GM23338 (cell line): Measurements from ENCODE around the gene SPDYE3. TPM values are rescaled to one million over a fixed set of nuclear protein-coding genes. Genes with fewer than 3 reads are reported as not detected.
"Not testable (repeated sequence)": the region's sequence is repeated elsewhere in the genome, so short reads cannot be mapped to it uniquely, and the experiment has no call there.

ENCODE experiments used
- ATAC-seq: fragments of 200-7000 bp; cut with Tn5 transposase; 3 replicates; pipeline ENCODE4 v1.9.1; 2020
- DNase-seq: peaks from one replicate; pipeline ENCODE4 v3.0.0-alpha.2; 2015; ENCODE audit warnings: low spot score
- H2AFZ ChIP-seq: fragments of 200-600 bp; sonication (generic); 2 replicates; pipeline ENCODE4 v1.8.0; 2016; ENCODE audit warnings: antibody characterized with exemption, mild to moderate bottlenecking, moderate library complexity
- H3F3A ChIP-seq: fragments of 200-600 bp; sonication (generic); replicated peaks from 2 replicates; pipeline ENCODE4 v1.8.0; 2017; ENCODE audit warnings: antibody characterized with exemption, mixed run types, low read depth
- H3K27ac ChIP-seq: fragments of 200-600 bp; sonication (generic); 2 replicates; pipeline ENCODE4 v1.6.1; 2016; ENCODE audit warnings: low read depth
- H3K27me3 ChIP-seq: fragments of 200-600 bp; sonication (generic); 2 replicates; pipeline ENCODE4 v1.8.0; 2016; ENCODE audit warnings: mild to moderate bottlenecking, mixed run types, moderate library complexity; ENCODE audit not compliant: insufficient read depth
- H3K36me3 ChIP-seq: fragments of 200-600 bp; sonication (generic); 2 replicates; pipeline ENCODE4 v1.8.0; 2016; ENCODE audit warnings: mild to moderate bottlenecking; ENCODE audit not compliant: insufficient read depth
- H3K4me1 ChIP-seq: fragments of 200-600 bp; sonication (generic); 2 replicates; pipeline ENCODE4 v1.8.0; 2016; ENCODE audit warnings: mild to moderate bottlenecking, moderate library complexity; ENCODE audit not compliant: insufficient read depth
- H3K4me2 ChIP-seq: fragments of 200-600 bp; sonication (generic); 2 replicates; pipeline ENCODE4 v1.7.1; 2017; ENCODE audit warnings: mixed run types
- H3K4me3 ChIP-seq: fragments of 200-600 bp; sonication (generic); 2 replicates; pipeline ENCODE4 v1.6.1; 2016; ENCODE audit warnings: mixed run types
- H3K79me2 ChIP-seq: fragments of 200-600 bp; sonication (generic); replicated peaks from 2 replicates; pipeline ENCODE4 v1.8.0; 2017; ENCODE audit warnings: mild to moderate bottlenecking; ENCODE audit not compliant: insufficient read depth
- H3K9me2 ChIP-seq: fragments of 200-600 bp; sonication (generic); 2 replicates; pipeline ENCODE4 v1.8.0; 2017; ENCODE audit not compliant: insufficient read depth
- H4K20me1 ChIP-seq: fragments of 200-600 bp; sonication (generic); replicated peaks from 2 replicates; pipeline ENCODE4 v1.8.0; 2017; ENCODE audit warnings: mild to moderate bottlenecking; ENCODE audit not compliant: insufficient read depth
- H3K27ac Mint-ChIP-seq: 2 replicates; pipeline ENCODE4 v1.8.0; 2020; ENCODE audit warnings: inconsistent platforms, mild to moderate bottlenecking, moderate library complexity, mixed read lengths
- H3K27me3 Mint-ChIP-seq: 3 replicates; pipeline ENCODE4 v1.8.0; 2022; ENCODE audit warnings: low read depth, mild to moderate bottlenecking, moderate library complexity, mixed read lengths, inconsistent platforms; ENCODE audit not compliant: insufficient read depth, poor library complexity
- H3K36me3 Mint-ChIP-seq: 3 replicates; pipeline ENCODE4 v1.8.0; 2021; ENCODE audit warnings: low read depth, mild to moderate bottlenecking, inconsistent platforms, moderate library complexity, mixed read lengths
- H3K4me1 Mint-ChIP-seq: 3 replicates; pipeline ENCODE4 v1.8.0; 2020; ENCODE audit warnings: mild to moderate bottlenecking, inconsistent platforms, mixed read lengths
- H3K4me3 Mint-ChIP-seq: 3 replicates; pipeline ENCODE4 v1.8.0; 2021; ENCODE audit warnings: moderate library complexity, mild to moderate bottlenecking, inconsistent platforms, mixed read lengths
- H3K9me3 Mint-ChIP-seq: 3 replicates; pipeline ENCODE4 v1.8.0; 2020; ENCODE audit warnings: moderate library complexity, mild to moderate bottlenecking, inconsistent platforms, mixed read lengths
- EZH2 ChIP-seq: fragments of 200-600 bp; sonication (generic); IDR thresholded peaks from one replicate; pipeline ENCODE4 v1.8.0; 2017; ENCODE audit warnings: antibody characterized with exemption, mild to moderate bottlenecking, low read depth; ENCODE audit not compliant: unreplicated experiment
- EZH2phosphoT487 ChIP-seq: fragments of 200-600 bp; sonication (generic); IDR thresholded peaks from one replicate; pipeline ENCODE4 v1.8.1; 2018; ENCODE audit warnings: antibody characterized with exemption; ENCODE audit not compliant: unreplicated experiment
- POLR2AphosphoS5 ChIP-seq: IDR thresholded peaks from 2 replicates; pipeline ENCODE4 v1.6.1; 2016; ENCODE audit warnings: antibody characterized with exemption, low read depth
- STAT1 ChIP-seq: IDR thresholded peaks from one replicate; pipeline ENCODE4 v1.6.1; 2016; ENCODE audit warnings: antibody characterized with exemption; ENCODE audit not compliant: unreplicated experiment
- ZNF114 ChIP-seq: fragments of 250-450 bp; sonication (Bioruptor Pico); IDR thresholded peaks from 2 replicates; pipeline ENCODE4 v1.5.0; 2020; ENCODE audit warnings: mild to moderate bottlenecking, moderate library complexity
- ZNF331 ChIP-seq: fragments of 250-450 bp; sonication (Bioruptor Pico); IDR thresholded peaks from 2 replicates; pipeline ENCODE4 v1.5.0; 2020; ENCODE audit warnings: low read depth, mild to moderate bottlenecking, moderate library complexity
- polyA plus RNA-seq: library from polyadenylated mRNA; unstranded; fragments of >200 nt; fragmentation: Nextera tagmentation; extraction: Ambion mirVana; gene quantifications from 2 replicates; pipeline ENCODE4 v1.2.1, GENCODE V29; 2016
- total RNA-seq: library from RNA; depleted of rRNA; stranded (reverse); fragments of >200 nt; shearing (Covaris generic); gene quantifications from 2 replicates; pipeline ENCODE4 v1.2.3, GENCODE V29; 2014
- TF ChIP-seq, protein P1 (sequence below): fragments of 250-450 bp; sonication (Bioruptor Pico); IDR thresholded peaks from 2 replicates; pipeline ENCODE4 v1.5.0; 2020; ENCODE audit warnings: mild to moderate bottlenecking, moderate library complexity
- TF ChIP-seq, protein P2 (sequence below): IDR thresholded peaks from 2 replicates; pipeline ENCODE4 v1.6.1; 2016; ENCODE audit warnings: antibody characterized with exemption
- TF ChIP-seq, protein P3 (sequence below), 2 experiments: fragments of 200-600 bp in 1 of 2; sonication (generic) in 1 of 2; conservative IDR thresholded peaks; 2 replicates each; pipeline versions ENCODE4 v1.5.1 to v1.6.1; 2016 to 2017; ENCODE audit warnings: antibody characterized with exemption in 2 of 2, low read depth in 2 of 2, mild to moderate bottlenecking in 2 of 2, moderate library complexity in 1 of 2

The SPDYE3 gene
- total and polyA plus RNA-seq, 2 experiments from 2014 or later, result 3.6 TPM; not detected in 1

DNA sequence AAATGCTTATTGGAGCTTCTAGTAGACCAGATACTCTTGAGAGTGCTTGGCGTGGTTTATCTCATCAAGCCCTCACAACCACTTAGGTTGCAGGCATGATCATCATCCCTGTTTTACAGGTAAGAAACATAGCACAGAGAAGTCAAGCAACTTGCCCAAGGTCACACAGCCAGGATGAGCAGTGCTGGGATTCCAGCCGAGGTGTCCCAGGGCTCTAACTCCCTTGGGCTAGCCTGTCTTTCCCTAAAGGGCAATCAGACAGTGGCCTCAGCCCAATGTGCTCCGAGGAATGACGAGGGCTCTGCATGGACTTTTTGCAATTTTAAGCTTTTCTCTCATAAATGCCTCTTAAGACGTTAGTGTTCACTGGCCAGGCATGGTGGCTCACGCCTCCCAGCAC lies 39.9 kb upstream of the SPDYE3 start:
- Mint-ChIP-seq H3K27me3 (peaks cover 16% of the 10 kb centered on the region), H3K36me3 (peaks cover 4% of the 10 kb centered on the region; the same call in 1 of the 3 replicates), H3K27ac (no peak overlapping the region), H3K4me3 (no peak overlapping the region), H3K4me1 (peaks cover 35% of the 10 kb centered on the region), H3K9me3 (no peaks in the 10 kb centered on the region; the same call in 2 of the 3 replicates)
- no peak for DNase-seq
- Histone ChIP-seq H3K27ac (no peak overlapping the region), H3F3A (0 out of 2 replicates have a peak, but pooled peaks cover 10% of the 10 kb centered on the region), H3K9me2 (no peaks in the 10 kb centered on the region), H3K4me3 (no peak overlapping the region), H3K27me3 (no peaks in the 10 kb centered on the region), H3K79me2 (peaks cover 55% of the 10 kb centered on the region), H3K4me2 (no peak overlapping the region), H2AFZ (no peak overlapping the region), H3K4me1 (peaks cover 10% of the 10 kb centered on the region; the same call in 1 of the 2 replicates), H4K20me1 (peaks cover 14% of the 10 kb centered on the region), H3K36me3 (no peaks in the 10 kb centered on the region)
- ATAC-seq, result no peak
- no peak for TF ChIP-seq ZNF331 (CRISPR knock-in tag)
- no peak for TF ChIP-seq ZNF114 (CRISPR knock-in tag)
- no peak for TF ChIP-seq POLR2AphosphoS5
- TF ChIP-seq, protein P1, sequence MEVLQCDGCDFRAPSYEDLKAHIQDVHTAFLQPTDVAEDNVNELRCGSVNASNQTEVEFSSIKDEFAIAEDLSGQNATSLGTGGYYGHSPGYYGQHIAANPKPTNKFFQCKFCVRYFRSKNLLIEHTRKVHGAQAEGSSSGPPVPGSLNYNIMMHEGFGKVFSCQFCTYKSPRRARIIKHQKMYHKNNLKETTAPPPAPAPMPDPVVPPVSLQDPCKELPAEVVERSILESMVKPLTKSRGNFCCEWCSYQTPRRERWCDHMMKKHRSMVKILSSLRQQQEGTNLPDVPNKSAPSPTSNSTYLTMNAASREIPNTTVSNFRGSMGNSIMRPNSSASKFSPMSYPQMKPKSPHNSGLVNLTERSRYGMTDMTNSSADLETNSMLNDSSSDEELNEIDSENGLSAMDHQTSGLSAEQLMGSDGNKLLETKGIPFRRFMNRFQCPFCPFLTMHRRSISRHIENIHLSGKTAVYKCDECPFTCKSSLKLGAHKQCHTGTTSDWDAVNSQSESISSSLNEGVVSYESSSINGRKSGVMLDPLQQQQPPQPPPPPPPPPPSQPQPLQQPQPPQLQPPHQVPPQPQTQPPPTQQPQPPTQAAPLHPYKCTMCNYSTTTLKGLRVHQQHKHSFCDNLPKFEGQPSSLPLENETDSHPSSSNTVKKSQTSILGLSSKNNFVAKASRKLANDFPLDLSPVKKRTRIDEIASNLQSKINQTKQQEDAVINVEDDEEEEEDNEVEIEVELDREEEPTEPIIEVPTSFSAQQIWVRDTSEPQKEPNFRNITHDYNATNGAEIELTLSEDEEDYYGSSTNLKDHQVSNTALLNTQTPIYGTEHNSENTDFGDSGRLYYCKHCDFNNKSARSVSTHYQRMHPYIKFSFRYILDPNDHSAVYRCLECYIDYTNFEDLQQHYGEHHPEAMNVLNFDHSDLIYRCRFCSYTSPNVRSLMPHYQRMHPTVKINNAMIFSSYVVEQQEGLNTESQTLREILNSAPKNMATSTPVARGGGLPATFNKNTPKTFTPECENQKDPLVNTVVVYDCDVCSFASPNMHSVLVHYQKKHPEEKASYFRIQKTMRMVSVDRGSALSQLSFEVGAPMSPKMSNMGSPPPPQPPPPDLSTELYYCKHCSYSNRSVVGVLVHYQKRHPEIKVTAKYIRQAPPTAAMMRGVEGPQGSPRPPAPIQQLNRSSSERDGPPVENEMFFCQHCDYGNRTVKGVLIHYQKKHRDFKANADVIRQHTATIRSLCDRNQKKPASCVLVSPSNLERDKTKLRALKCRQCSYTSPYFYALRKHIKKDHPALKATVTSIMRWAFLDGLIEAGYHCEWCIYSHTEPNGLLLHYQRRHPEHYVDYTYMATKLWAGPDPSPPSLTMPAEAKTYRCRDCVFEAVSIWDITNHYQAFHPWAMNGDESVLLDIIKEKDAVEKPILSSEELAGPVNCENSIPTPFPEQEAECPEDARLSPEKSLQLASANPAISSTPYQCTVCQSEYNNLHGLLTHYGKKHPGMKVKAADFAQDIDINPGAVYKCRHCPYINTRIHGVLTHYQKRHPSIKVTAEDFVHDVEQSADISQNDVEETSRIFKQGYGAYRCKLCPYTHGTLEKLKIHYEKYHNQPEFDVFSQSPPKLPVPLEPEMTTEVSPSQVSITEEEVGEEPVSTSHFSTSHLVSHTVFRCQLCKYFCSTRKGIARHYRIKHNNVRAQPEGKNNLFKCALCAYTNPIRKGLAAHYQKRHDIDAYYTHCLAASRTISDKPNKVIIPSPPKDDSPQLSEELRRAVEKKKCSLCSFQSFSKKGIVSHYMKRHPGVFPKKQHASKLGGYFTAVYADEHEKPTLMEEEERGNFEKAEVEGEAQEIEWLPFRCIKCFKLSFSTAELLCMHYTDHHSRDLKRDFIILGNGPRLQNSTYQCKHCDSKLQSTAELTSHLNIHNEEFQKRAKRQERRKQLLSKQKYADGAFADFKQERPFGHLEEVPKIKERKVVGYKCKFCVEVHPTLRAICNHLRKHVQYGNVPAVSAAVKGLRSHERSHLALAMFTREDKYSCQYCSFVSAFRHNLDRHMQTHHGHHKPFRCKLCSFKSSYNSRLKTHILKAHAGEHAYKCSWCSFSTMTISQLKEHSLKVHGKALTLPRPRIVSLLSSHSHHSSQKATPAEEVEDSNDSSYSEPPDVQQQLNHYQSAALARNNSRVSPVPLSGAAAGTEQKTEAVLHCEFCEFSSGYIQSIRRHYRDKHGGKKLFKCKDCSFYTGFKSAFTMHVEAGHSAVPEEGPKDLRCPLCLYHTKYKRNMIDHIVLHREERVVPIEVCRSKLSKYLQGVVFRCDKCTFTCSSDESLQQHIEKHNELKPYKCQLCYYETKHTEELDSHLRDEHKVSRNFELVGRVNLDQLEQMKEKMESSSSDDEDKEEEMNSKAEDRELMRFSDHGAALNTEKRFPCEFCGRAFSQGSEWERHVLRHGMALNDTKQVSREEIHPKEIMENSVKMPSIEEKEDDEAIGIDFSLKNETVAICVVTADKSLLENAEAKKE (CRISPR knock-in tag), result no peak
- no peak for TF ChIP-seq STAT1
- TF ChIP-seq, protein P2, sequence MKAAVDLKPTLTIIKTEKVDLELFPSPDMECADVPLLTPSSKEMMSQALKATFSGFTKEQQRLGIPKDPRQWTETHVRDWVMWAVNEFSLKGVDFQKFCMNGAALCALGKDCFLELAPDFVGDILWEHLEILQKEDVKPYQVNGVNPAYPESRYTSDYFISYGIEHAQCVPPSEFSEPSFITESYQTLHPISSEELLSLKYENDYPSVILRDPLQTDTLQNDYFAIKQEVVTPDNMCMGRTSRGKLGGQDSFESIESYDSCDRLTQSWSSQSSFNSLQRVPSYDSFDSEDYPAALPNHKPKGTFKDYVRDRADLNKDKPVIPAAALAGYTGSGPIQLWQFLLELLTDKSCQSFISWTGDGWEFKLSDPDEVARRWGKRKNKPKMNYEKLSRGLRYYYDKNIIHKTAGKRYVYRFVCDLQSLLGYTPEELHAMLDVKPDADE, result no peak
- no peak for TF ChIP-seq EZH2
- TF ChIP-seq, protein P3, sequence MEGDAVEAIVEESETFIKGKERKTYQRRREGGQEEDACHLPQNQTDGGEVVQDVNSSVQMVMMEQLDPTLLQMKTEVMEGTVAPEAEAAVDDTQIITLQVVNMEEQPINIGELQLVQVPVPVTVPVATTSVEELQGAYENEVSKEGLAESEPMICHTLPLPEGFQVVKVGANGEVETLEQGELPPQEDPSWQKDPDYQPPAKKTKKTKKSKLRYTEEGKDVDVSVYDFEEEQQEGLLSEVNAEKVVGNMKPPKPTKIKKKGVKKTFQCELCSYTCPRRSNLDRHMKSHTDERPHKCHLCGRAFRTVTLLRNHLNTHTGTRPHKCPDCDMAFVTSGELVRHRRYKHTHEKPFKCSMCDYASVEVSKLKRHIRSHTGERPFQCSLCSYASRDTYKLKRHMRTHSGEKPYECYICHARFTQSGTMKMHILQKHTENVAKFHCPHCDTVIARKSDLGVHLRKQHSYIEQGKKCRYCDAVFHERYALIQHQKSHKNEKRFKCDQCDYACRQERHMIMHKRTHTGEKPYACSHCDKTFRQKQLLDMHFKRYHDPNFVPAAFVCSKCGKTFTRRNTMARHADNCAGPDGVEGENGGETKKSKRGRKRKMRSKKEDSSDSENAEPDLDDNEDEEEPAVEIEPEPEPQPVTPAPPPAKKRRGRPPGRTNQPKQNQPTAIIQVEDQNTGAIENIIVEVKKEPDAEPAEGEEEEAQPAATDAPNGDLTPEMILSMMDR (conservative IDR thresholded peaks at IDR 0.05; ENCODE audit: low read depth in 2 of 2), result no peak
- no peak for TF ChIP-seq EZH2phosphoT487

DNA sequence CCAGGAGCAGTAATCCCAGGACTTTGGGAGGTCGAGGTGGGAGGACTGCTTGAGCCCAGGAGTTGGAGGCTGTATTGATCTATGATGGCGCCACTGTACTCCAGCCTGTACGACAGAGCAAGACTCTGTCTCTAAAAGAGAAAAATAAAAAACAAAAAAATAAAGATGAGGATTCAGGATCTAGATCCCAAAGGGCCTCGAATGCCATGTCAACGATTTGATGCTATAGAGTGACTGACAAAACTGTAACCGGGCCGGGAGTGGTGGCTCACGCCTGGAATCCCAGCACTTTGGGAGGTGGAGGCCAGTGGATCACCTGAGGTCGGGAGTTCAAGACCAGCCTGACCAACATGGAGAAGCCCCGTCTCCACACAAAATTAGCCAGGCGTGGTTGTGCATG lies 38.6 kb upstream of the SPDYE3 start:
- H3K27me3 ChIP-seq, H2AFZ ChIP-seq, DNase-seq, ATAC-seq, H3K4me3 ChIP-seq, H3K4me2 ChIP-seq, H3K9me2 ChIP-seq, H3K36me3 Mint-ChIP-seq, H3K4me3 Mint-ChIP-seq, H3K9me3 Mint-ChIP-seq, H3K27ac Mint-ChIP-seq, H3K36me3 ChIP-seq, H3K27ac ChIP-seq: not testable (repeated sequence)
- Mint-ChIP-seq H3K27me3 (peaks cover 15% of the 10 kb centered on the region), H3K4me1 (peaks cover 39% of the 10 kb centered on the region)
- Histone ChIP-seq H3K79me2 (peaks cover 50% of the 10 kb centered on the region), H4K20me1 (peaks cover 14% of the 10 kb centered on the region), H3F3A (peaks cover 15% of the 10 kb centered on the region; the same call in 1 of the 2 replicates), H3K4me1 (peaks cover 10% of the 10 kb centered on the region; the same call in 1 of the 2 replicates)
